Measurements from ENCODE around the gene PPM1D.
A peak's percentile ranks its signal among the peaks of the same experiment; 100 is the strongest.

GRCh38 chr17:60573236-60574051 lies 26.5 kb upstream of the PPM1D start:
- TF ChIP-seq CHD2 (IDR thresholded peaks at IDR 0.05; ENCODE audit: low read length, partially characterized antibody) (no peak), REST (IDR thresholded peaks at IDR 0.05; ENCODE audit: low read depth, low read length) (peak; percentile 61; the same call in 1 of the 2 replicates), POLR2AphosphoS5 (IDR thresholded peaks at IDR 0.05; ENCODE audit: low read depth, low read length) (peak; percentile 32; the same call in 1 of the 2 replicates), GABPA (IDR thresholded peaks at IDR 0.05; ENCODE audit: low read depth) (no peak), TAF1 (IDR thresholded peaks at IDR 0.05; ENCODE audit: borderline replicate concordance, low read depth, low read length) (0 out of 2 replicates have a peak, but pooled peaks have one; percentile 16)
- TF ChIP-seq, protein P1, sequence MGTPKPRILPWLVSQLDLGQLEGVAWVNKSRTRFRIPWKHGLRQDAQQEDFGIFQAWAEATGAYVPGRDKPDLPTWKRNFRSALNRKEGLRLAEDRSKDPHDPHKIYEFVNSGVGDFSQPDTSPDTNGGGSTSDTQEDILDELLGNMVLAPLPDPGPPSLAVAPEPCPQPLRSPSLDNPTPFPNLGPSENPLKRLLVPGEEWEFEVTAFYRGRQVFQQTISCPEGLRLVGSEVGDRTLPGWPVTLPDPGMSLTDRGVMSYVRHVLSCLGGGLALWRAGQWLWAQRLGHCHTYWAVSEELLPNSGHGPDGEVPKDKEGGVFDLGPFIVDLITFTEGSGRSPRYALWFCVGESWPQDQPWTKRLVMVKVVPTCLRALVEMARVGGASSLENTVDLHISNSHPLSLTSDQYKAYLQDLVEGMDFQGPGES (IDR thresholded peaks at IDR 0.05; ENCODE audit: low read depth, low read length): no peak
- TF ChIP-seq, protein P2, sequence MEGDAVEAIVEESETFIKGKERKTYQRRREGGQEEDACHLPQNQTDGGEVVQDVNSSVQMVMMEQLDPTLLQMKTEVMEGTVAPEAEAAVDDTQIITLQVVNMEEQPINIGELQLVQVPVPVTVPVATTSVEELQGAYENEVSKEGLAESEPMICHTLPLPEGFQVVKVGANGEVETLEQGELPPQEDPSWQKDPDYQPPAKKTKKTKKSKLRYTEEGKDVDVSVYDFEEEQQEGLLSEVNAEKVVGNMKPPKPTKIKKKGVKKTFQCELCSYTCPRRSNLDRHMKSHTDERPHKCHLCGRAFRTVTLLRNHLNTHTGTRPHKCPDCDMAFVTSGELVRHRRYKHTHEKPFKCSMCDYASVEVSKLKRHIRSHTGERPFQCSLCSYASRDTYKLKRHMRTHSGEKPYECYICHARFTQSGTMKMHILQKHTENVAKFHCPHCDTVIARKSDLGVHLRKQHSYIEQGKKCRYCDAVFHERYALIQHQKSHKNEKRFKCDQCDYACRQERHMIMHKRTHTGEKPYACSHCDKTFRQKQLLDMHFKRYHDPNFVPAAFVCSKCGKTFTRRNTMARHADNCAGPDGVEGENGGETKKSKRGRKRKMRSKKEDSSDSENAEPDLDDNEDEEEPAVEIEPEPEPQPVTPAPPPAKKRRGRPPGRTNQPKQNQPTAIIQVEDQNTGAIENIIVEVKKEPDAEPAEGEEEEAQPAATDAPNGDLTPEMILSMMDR (IDR thresholded peaks at IDR 0.05): peak; percentile 53
- TF ChIP-seq, protein P3, sequence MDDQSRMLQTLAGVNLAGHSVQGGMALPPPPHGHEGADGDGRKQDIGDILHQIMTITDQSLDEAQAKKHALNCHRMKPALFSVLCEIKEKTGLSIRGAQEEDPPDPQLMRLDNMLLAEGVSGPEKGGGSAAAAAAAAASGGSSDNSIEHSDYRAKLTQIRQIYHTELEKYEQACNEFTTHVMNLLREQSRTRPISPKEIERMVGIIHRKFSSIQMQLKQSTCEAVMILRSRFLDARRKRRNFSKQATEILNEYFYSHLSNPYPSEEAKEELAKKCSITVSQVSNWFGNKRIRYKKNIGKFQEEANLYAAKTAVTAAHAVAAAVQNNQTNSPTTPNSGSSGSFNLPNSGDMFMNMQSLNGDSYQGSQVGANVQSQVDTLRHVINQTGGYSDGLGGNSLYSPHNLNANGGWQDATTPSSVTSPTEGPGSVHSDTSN (IDR thresholded peaks at IDR 0.05): peak; percentile 94
- TF ChIP-seq, protein P4, sequence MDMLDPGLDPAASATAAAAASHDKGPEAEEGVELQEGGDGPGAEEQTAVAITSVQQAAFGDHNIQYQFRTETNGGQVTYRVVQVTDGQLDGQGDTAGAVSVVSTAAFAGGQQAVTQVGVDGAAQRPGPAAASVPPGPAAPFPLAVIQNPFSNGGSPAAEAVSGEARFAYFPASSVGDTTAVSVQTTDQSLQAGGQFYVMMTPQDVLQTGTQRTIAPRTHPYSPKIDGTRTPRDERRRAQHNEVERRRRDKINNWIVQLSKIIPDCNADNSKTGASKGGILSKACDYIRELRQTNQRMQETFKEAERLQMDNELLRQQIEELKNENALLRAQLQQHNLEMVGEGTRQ (IDR thresholded peaks at IDR 0.05; ENCODE audit: borderline replicate concordance, low read depth, low read length): no peak

All from SK-N-SH (cell line).